ENCODE results near the gene AOPEP.

AOPEP gene

DNA sequence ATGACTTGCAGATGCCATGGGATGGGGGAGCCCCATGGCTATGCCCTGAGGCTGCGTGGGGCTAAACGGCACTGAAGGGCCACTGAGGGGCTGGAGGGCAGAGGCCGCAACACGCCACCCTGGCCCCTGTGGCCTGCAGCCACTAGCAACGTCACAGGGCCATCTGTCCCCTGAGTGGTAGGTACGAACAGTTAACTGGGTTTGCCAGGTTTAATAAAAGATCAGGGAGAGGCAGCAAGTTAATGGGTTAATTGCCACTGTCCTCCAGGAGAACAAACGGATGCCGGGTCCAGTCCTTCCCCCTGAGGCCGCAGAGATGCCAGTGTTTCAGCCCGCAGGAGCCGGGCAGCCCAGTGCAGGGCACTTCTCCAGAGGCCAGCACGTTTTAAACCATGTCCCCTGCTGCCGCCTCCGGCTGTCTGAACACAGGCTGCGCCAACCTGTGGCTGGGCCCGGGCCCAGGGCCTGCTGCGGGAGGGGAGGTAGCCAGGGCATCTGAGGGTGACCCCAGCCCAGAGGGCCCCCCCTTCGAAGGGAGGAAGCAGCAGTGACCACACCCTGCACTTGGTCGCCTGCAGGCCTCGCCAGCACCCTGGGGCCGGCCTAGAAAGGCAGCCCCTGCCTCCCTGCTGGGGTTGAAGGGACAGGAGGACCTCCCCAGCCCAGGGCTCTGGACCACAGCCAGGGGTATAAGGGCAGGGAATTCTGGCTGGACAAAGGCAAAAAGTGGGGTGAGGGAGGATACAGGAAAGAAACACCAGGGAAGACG lies 363.7 kb downstream of the AOPEP start:
- no peak for FAIRE-seq

DNA sequence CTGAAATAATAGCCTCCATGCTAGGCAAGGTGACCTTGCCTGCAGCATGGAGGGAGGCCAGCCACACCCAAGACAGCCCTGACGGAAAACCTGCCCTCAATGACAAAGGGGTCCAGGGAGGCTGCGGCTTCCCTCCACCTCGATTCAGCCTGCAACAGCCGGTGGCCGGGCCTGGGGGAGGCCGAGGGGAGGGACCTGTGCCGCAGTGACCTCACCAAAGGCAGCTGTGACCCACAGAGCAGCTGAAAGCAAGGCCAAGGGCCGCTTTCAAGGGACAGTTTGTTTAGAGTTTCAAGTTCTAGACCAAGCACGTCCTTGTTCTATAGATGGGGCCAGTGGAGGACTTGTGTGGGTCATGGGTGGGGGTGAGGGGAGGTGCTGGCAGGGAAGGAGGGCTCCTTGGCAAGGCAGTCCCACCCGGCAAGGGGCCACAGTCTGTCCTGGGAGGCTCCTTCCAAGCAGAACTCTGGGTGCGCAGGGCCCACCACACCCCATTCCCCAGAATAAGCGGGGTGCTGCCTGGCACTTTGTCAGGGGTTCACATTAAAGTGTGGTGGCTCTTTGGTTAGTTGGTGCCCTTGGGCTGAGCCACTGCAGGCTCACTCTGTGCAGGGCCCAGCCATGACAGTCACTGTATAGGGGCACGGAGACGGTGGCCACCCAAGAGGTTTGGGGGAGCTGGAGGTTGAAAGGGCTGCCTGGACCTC lies 364.5 kb downstream of the AOPEP start:
- no peak for FAIRE-seq

DNA sequence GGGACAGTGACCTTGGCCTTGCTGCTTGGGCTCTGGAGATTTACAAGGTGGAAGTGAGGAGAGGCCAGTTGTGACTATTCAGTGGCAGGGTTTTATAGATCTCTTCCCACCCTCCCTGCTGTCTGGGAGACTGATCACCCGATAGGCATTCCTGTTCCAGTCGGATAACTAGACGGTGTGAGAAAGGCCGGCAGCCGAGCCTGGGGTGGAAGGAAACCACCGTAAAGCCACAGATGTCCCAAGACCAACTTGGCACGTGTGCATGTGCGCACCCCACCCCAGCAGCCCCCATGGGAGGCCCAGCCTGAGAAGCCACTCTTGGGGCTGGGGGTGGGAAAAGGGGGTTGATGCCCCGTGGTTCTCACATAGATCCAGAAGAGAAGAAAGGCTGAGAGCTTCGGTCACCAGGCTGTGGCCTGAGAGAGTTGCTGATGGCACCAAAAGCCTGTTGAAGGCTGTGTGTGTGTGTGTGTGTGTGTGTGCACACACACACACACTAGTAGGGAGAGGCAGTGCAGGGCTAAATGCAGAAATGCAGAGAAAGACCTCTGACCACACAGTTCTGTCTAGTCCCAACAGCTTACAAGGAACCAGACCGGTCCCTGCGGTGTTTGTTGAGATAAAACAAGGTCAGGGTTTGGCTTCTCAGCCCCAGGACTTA lies 365.2 kb downstream of the AOPEP start:
- no peak for FAIRE-seq

GRCh38 chr9:95092262-95093072 lies 366.0 kb downstream of the AOPEP start:
- FAIRE-seq, result no peak

- FAIRE-seq, result no peak
These were observed 367.1 kb downstream of the AOPEP start for GRCh38 chr9:95093586-95093985.

- FAIRE-seq, result no peak
These were observed 367.5 kb downstream of the AOPEP start for GRCh38 chr9:95094002-95094401.

GRCh38 chr9:95095641-95096355 lies 369.3 kb downstream of the AOPEP start:
- FAIRE-seq, result no peak

- no peak for FAIRE-seq
These were observed 369.9 kb downstream of the AOPEP start for GRCh38 chr9:95096381-95096780.

DNA sequence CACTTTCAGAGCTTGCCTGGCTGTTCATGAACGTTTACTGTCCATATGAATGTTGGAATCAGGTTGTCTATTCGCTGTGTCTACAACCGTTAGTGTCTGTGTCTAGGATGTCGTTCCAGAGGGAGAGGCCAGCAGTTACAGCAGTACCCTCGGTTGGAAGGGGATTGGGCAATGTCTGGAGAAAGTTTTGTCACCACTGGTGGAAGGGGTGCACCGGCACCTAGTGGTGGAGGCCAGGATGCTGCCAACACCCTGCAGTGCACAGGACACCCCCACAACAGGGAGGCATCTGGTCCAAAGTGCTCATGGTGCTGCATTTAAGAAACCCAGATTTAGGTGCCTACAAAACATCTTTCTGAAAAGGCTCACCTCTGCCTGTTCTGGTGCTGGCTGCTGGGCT lies 370.3 kb downstream of the AOPEP start:
- FAIRE-seq, result no peak

DNA sequence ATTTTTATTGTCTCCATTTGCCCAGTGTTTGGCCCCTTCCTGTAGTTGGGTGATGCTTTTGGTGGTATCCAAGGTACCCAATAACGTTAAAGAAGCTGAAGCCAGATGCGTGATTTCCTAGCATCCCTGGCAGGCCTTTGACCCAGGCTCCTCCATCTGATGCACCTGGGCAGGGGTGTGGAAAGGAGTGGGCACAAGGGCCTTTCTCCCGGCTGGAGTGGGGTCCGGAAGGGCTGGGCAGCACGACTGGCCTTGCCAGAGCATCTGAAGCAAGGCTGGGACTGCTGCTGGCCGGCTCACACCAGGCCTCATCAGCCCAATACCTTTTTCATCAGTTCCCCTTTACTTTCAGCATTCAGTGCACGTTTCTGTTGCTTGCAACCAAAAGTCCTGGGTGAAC lies 370.8 kb downstream of the AOPEP start:
- FAIRE-seq, result no peak

DNA sequence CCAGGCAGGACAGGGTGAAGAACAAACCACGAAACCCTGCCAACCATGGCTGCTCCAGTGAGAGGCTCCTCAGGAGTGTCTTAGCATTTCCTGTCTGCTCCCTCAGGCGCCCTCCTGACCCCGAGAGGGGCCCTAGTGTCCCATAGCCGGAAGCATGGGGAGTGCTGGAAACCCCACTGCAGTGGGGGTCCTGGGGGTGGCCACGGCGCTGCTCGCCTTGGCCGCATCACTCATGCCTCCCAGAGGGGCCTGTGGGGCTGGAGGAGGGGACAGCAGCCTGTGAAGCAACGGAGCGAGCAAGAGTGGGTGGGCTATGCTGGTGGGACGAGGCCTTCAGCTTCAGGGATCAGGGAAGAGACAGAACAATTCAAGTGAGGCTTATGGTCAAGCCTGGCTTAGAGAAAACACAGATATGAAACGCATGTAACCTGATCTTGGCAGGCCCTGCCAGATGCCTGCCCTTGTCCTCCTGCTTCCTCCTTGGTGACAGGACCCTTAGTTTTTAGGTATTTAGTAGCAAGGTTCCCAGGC lies 372.0 kb downstream of the AOPEP start:
- no peak for FAIRE-seq

- no peak for FAIRE-seq
These were observed 373.0 kb downstream of the AOPEP start for GRCh38 chr9:95099321-95100070.

DNA sequence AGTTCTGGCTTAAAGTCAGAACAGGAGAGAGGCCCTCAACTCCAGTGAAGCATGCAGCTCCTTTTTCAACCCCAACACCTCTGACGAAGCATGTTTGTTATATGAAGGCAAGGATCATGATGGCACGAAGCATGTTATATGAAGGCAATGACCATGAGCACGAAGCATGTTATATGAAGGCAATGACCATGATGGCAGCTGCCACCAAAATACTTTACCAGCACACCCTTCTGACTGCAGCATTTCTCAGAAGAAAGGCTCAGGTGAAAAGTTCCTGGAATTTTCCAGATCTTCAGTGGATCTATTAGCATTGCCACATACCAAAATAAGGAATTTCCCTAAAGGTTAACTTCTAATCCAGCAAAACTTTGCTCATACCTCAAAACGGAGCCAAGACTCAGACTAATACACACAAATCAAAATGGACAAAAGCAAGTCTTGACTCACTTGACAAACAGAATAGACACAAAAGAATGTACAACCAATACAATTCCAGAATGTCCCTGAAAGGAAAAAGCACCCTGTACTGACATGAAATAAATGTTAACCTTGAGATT lies 373.6 kb downstream of the AOPEP start:
- no peak for FAIRE-seq

DNA sequence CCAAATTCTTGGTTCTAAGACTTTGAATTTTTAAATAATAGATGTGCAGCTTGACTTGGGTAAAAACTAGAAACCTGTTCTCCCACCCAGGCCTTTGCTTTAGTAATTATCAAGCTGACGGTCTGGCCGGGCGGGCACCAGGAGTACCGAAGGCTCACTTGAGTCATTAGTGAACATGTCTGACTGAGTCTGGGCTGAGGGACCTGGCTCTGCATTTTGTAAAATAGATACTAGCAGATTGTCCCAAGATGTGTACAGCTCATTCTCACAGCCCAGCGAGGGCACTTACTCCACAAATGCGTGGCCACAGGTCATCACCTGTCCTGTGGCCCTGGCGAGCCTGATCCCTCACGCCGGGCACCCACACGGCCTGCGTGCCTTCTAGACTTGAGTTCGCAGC lies 374.8 kb downstream of the AOPEP start:
- FAIRE-seq, result no peak

- FAIRE-seq, result no peak
These were observed 375.5 kb downstream of the AOPEP start for GRCh38 chr9:95102001-95102433.

- no peak for FAIRE-seq
These were observed 376.1 kb downstream of the AOPEP start for GRCh38 chr9:95102572-95102971.

GRCh38 chr9:95103281-95103771 lies 376.8 kb downstream of the AOPEP start:
- no peak for FAIRE-seq

- FAIRE-seq, result no peak
These were observed 377.5 kb downstream of the AOPEP start for GRCh38 chr9:95103871-95104580.

DNA sequence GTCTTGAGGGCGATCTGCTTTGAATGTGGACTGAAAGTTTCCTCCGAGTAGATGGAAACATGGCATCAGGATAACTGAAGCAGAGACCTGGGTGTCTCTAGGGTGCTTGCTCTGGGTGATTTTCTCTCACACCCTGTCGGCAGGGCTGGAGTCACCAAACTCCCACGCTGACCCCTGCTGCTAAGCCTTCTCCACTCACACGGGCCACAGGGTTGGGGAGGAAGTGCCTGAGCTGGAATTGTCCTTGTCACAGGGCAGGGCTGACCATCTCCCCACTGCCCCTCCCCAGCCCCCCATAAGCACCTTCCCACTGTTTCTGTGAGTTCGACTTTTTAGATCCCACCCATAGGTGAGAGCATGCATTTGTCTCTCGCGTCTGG lies 378.1 kb downstream of the AOPEP start:
- no peak for FAIRE-seq

DNA sequence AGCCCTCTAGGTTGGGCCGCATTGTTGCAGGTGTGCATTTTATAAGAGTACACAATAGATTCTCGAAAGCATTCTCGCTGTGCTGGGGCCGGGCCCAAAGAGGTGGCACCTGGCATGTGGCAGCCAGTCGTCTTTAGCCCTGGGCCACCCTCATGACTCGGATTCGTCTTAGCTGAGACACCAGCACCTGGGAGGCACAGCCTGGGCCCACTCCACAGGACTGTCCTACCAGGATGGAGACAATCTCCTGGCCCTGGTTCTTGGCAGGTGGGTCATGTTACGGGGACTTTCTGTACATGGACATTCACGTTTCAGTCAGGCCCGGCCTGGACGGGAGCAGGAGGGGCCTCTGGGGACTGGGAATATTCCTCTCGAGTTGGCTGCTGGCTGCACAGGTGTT lies 378.5 kb downstream of the AOPEP start:
- no peak for FAIRE-seq

All from G401.6 (cell line).